ENCODE data around the gene OSTC.

Gene OSTC

DNA sequence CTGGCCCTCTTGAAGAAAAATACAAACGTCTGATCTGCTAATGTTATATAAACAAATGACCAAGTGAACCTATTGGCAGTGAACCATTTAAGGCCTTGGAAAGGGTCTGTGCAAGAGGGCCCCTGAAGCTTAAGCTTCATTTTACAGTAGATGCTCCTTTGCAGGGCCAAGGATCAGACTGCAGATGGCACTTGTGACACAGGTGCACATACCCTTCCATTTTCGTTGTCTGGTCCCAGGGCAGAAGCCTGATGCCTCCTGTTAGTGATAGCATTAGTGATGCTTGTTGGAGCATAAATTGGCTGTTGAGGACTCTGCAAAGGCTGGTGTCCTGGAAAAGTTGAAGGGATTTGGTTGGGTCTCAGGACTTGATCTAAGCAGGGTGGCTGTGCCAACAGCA is 65.9 kb downstream of the OSTC start:
- no peak for DNase-seq (ENCODE audit: low read depth)

DNA sequence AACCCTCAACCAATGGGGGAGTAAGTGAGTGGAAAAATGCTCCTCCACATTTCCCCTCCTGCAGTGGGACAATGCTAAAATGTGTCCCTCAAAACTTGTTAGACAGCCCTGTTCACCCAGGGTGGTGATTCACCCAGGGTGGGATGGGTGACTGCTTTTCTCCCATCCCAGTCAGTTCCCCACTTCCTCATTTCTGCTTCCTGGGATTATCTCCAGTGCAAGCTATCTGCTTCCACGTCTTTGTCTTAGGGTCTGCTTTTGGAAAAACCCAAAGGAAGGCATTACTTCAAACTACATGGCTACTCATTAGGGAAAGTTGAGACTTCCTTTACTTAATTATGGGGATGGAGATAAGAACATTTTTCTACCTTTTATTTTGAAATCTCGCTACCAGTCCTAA is 67.0 kb downstream of the OSTC start:
- DNase-seq (ENCODE audit: low read depth): no peak
